ENCODE data around the gene AGBL2. TPM values are rescaled to one million over a fixed set of nuclear protein-coding genes. Genes with fewer than 3 reads are reported as not detected.

The AGBL2 gene
- total and polyA plus RNA-seq, 9 of the 15 experiments (the other 6 are each of a cell fraction or from before 2014, with no cell fraction given) = 0.57 to 6.5 (median 1.3) TPM

DNA sequence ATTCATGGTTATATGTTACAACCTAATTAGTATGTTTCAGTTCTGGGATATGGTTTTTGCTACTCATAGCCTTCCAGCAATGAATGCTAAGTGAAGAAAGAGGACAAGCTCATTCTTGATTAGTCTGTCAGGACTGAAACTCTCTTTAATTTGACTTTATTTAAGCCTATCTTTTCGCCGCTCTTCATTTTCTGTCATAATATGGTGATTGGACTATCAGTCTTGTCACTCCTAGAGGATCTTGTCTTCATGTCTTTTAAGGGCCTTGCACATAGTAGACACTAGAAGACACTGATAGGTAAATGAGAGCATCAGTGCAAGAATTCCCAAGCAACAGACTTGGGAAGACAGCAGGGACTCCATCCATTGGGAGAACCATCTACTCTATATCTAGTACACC lies 53.9 kb downstream of the AGBL2 start:
- Histone ChIP-seq H4K20me1 (replicated peaks; ENCODE audit: control insufficient read depth, insufficient read depth, low read length) (no peaks in the 10 kb centered on the region), H3K9me3 (replicated peaks; ENCODE audit: control insufficient read depth, insufficient read depth, low read depth, low read length) (no peaks in the 10 kb centered on the region), H3K27me3 (ENCODE audit: control insufficient read depth in 2 of 2, insufficient read depth in 2 of 2, low read length in 2 of 2) (no peaks in the 10 kb centered on the region), H3K4me1 (replicated peaks in 1 of 2; ENCODE audit: control insufficient read depth in 2 of 2, insufficient read depth in 2 of 2, low read length in 2 of 2) (no peaks in the 10 kb centered on the region), H3K4me2 (ENCODE audit: insufficient read depth, low read length) (no peak overlapping the region), H3K79me2 (ENCODE audit: control insufficient read depth, insufficient read depth, low read length) (no peaks in the 10 kb centered on the region), H3K9ac (ENCODE audit: insufficient read depth in 1 of 2, low read depth in 2 of 2, low read length in 2 of 2) (no peak overlapping the region), H3K36me3 (ENCODE audit: control insufficient read depth, insufficient read depth, low read length) (no peaks in the 10 kb centered on the region), H2AFZ (ENCODE audit: low read depth, low read length) (no peak overlapping the region), H3K9me1 (ENCODE audit: control insufficient read depth, insufficient read depth, low read length) (no peaks in the 10 kb centered on the region), H3K27ac (ENCODE audit: extremely low read depth, low read depth, low read length) (no peak overlapping the region), H3K4me3 (no peak overlapping the region)
- intact Hi-C loops (cut with micrococcal nuclease) = no loop called here
- ATAC-seq = no peak
- no peak for DNase-seq (ENCODE audit: extremely low read depth in 1 of 4, low spot score in 3 of 4)
- no TSS peak for BruUV-seq (replicated peaks)
- POLR2A ChIA-PET = interaction anchor here (0.6 to 1.1 kb wide), 2 partner anchors 9 to 74 kb away, joined by 3 read pairs; no protein-coding TSS in a partner anchor
- WGBS (ENCODE audit: insufficient coverage, low coverage, missing lambda C conversion rate) = 92% methylated on average over 2 of the region's 2 CpGs
- in situ Hi-C loops (cut with MboI) = no loop called here
- no peak for TF ChIP-seq HNRNPUL1 (IDR thresholded peaks at IDR 0.05; ENCODE audit: low read length)
- FAIRE-seq = no peak
- CTCF ChIA-PET (ENCODE audit: low intra/inter-chr PET ratio) = no interaction called here

DNA sequence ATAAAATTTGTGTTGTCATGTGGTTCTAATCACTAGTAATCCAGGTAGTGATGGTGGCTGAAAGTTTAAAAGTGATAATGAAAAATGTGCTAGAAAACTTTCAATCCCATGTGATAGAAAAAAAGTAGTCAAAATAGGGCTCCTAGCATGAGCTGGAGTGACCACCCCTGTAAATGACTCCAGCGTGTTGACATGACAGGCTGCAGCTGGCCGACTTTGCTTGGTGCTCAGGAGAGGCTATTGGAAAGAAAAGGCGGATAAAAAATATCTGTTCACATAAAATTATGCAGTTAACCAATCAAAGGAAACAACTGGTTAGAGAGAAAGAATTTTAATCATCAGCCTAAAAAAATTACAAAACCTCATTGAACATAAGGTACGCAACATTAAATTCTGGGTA lies 55.9 kb downstream of the AGBL2 start:
- intact Hi-C loops (cut with micrococcal nuclease) = no loop called here
- Histone ChIP-seq H3K4me2 (ENCODE audit: insufficient read depth, low read length) (no peak overlapping the region), H3K4me1 (replicated peaks in 1 of 2; ENCODE audit: control insufficient read depth in 2 of 2, insufficient read depth in 2 of 2, low read length in 2 of 2) (no peaks in the 10 kb centered on the region), H3K9me1 (ENCODE audit: control insufficient read depth, insufficient read depth, low read length) (no peaks in the 10 kb centered on the region), H2AFZ (ENCODE audit: low read depth, low read length) (no peak overlapping the region), H3K9ac (ENCODE audit: insufficient read depth in 1 of 2, low read depth in 2 of 2, low read length in 2 of 2) (no peak overlapping the region), H3K36me3 (ENCODE audit: control insufficient read depth, insufficient read depth, low read length) (no peaks in the 10 kb centered on the region), H3K4me3 (no peak overlapping the region), H3K27me3 (ENCODE audit: control insufficient read depth in 2 of 2, insufficient read depth in 2 of 2, low read length in 2 of 2) (no peaks in the 10 kb centered on the region), H4K20me1 (replicated peaks; ENCODE audit: control insufficient read depth, insufficient read depth, low read length) (no peaks in the 10 kb centered on the region), H3K9me3 (replicated peaks; ENCODE audit: control insufficient read depth, insufficient read depth, low read depth, low read length) (no peaks in the 10 kb centered on the region), H3K79me2 (ENCODE audit: control insufficient read depth, insufficient read depth, low read length) (no peaks in the 10 kb centered on the region), H3K27ac (ENCODE audit: extremely low read depth, low read depth, low read length) (no peak overlapping the region)
- FAIRE-seq = no peak
- 65% methylated on average over 4 of the region's 4 CpGs for WGBS (ENCODE audit: insufficient coverage, low coverage, missing lambda C conversion rate)
- TF ChIP-seq TRIM24 (IDR thresholded peaks at IDR 0.05) (no peak), TFAM (CRISPR knock-in tag; conservative IDR thresholded peaks at IDR 0.05) (no peak), L3MBTL2 (IDR thresholded peaks at IDR 0.05) (no peak), POLR2AphosphoS5 (IDR thresholded peaks at IDR 0.05; ENCODE audit: control insufficient read depth, insufficient read depth, low read depth, low read length) (no peak), MAFG (tag; conservative IDR thresholded peaks at IDR 0.05) (no peak), CBFA2T2 (conservative IDR thresholded peaks at IDR 0.05) (no peak)
- TF ChIP-seq, protein P1, sequence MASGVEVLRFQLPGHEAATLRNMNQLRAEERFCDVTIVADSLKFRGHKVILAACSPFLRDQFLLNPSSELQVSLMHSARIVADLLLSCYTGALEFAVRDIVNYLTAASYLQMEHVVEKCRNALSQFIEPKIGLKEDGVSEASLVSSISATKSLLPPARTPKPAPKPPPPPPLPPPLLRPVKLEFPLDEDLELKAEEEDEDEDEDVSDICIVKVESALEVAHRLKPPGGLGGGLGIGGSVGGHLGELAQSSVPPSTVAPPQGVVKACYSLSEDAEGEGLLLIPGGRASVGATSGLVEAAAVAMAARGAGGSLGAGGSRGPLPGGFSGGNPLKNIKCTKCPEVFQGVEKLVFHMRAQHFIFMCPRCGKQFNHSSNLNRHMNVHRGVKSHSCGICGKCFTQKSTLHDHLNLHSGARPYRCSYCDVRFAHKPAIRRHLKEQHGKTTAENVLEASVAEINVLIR (CRISPR knock-in tag; IDR thresholded peaks at IDR 0.05) = no peak
- TF ChIP-seq, protein P2, sequence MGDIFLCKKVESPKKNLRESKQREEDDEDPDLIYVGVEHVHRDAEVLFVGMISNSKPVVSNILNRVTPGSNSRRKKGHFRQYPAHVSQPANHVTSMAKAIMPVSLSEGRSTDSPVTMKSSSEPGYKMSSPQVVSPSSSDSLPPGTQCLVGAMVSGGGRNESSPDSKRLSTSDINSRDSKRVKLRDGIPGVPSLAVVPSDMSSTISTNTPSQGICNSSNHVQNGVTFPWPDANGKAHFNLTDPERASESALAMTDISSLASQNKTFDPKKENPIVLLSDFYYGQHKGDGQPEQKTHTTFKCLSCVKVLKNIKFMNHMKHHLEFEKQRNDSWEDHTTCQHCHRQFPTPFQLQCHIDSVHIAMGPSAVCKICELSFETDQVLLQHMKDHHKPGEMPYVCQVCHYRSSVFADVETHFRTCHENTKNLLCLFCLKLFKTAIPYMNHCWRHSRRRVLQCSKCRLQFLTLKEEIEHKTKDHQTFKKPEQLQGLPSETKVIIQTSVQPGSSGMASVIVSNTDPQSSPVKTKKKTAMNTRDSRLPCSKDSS (IDR thresholded peaks at IDR 0.05; ENCODE audit: low read depth, partially characterized antibody) = no peak
- ChIA-PET CTCF (ENCODE audit: low intra/inter-chr PET ratio) (no interaction called here), POLR2A (interaction anchor here (0.6 kb wide), 1 partner anchor 13 kb away, joined by 3 read pairs; no protein-coding TSS in a partner anchor)
- BruUV-seq (replicated peaks) = no TSS peak
- no peak for DNase-seq (ENCODE audit: extremely low read depth in 1 of 4, low spot score in 3 of 4)
- ATAC-seq = no peak
- in situ Hi-C loops (cut with MboI) = no loop called here

Data from K562 (cell line).